Measurements from ENCODE around the gene CD33.

DNA sequence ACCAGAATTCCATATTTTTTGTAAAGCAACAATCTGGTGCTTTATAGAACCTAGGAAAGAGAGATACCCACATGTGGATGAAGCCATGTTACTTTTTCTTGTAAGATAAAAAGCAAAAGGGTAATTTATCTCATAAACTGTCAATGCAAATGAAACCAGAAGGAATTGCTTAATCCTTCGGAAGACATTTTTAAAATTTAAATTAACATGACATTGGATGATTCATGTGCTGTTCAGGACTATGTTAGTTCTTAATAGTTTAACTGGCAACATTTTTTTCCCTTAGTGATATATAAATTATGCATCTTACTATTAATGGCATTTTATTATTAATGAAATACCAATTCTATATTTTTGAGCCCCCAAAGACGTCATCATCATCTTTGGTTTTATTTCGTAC is 60.8 kb downstream of the CD33 start:
- TF ChIP-seq POLR2A (IDR thresholded peaks at IDR 0.05): no peak
- no peak for TF ChIP-seq POLR2AphosphoS5 (IDR thresholded peaks at IDR 0.05)

Measured in prostate gland (tissue), 1 donor.